Osteoblast (primary cell): ENCODE results near the gene PDIA6. TPM values are rescaled to one million over a fixed set of nuclear protein-coding genes. Genes with fewer than 3 reads are reported as not detected.

Source experiments
- DNase-seq: peaks from one replicate; pipeline ENCODE4 v3.0.0; 2011; ENCODE audit warnings: low spot score, mixed read lengths; ENCODE audit not compliant: insufficient read length; ENCODE audit errors: missing footprints
- H2AFZ ChIP-seq: 2 replicates; pipeline ENCODE4 v1.6.0; 2011; ENCODE audit warnings: mild to moderate bottlenecking, low read length
- H3K27ac ChIP-seq: 2 replicates; pipeline ENCODE4 v1.5.1; 2011; ENCODE audit warnings: mild to moderate bottlenecking, low read depth, low read length, moderate library complexity
- H3K27me3 ChIP-seq: 2 replicates; pipeline ENCODE4 v1.6.0; 2012; ENCODE audit warnings: mild to moderate bottlenecking, control low read depth, inconsistent platforms, low read length, moderate library complexity; ENCODE audit not compliant: insufficient read depth
- H3K36me3 ChIP-seq: 2 replicates; pipeline ENCODE4 v1.5.1; 2011; ENCODE audit warnings: mild to moderate bottlenecking, low read length, control low read depth, moderate library complexity; ENCODE audit not compliant: insufficient read depth
- H3K4me1 ChIP-seq: 2 replicates; pipeline ENCODE4 v1.5.1; 2011; ENCODE audit warnings: mild to moderate bottlenecking, low read length, control low read depth, moderate library complexity; ENCODE audit not compliant: insufficient read depth
- H3K4me2 ChIP-seq: 2 replicates; pipeline ENCODE4 v1.6.0; 2011; ENCODE audit warnings: mild to moderate bottlenecking, low read length; ENCODE audit not compliant: insufficient read depth
- H3K4me3 ChIP-seq: fragments of 200-600 bp; sonication (generic); 3 replicates; pipeline ENCODE4 v1.5.1; 2012; ENCODE audit warnings: mild to moderate bottlenecking, low read length, inconsistent platforms; ENCODE audit not compliant: insufficient read depth
- H3K79me2 ChIP-seq: 2 replicates; pipeline ENCODE4 v1.6.0; 2012; ENCODE audit warnings: mild to moderate bottlenecking, low read length, control low read depth, inconsistent platforms; ENCODE audit not compliant: insufficient read depth
- H3K9me3 ChIP-seq: 2 replicates; pipeline ENCODE4 v1.5.1; 2011; ENCODE audit warnings: low read depth, low read length, control low read depth
- H4K20me1 ChIP-seq: 2 replicates; pipeline ENCODE4 v1.6.0; 2012; ENCODE audit warnings: mild to moderate bottlenecking, low read length, control low read depth; ENCODE audit not compliant: insufficient read depth
- CTCF ChIP-seq: IDR thresholded peaks from 2 replicates; pipeline ENCODE4 v1.5.1; 2011; ENCODE audit warnings: mild to moderate bottlenecking, low read depth, low read length, moderate library complexity; ENCODE audit errors: extremely low read depth
- total RNA-seq: library from RNA; depleted of rRNA; stranded (reverse); fragments of >200 nt; gene quantifications from 2 replicates; pipeline ENCODE4 v1.2.3, GENCODE V29; 2012

The PDIA6 gene
- total RNA-seq, 1 donor: 245 TPM

GRCh38 chr2:10741139-10741538 is 71.4 kb downstream of the PDIA6 start:
- no peaks in the 10 kb centered on the region for H3K4me1 ChIP-seq
- no peaks in the 10 kb centered on the region for H4K20me1 ChIP-seq
- peaks cover 12% of the 10 kb centered on the region for H3K27me3 ChIP-seq
- no peaks in the 10 kb centered on the region for H3K36me3 ChIP-seq
- H3K27ac ChIP-seq: no peak overlapping the region
- H2AFZ ChIP-seq: no peak overlapping the region
- no peak overlapping the region for H3K4me2 ChIP-seq
- no peak overlapping the region for H3K4me3 ChIP-seq
- no peaks in the 10 kb centered on the region for H3K9me3 ChIP-seq
- TF ChIP-seq CTCF: no peak
- DNase-seq: no peak
- H3K79me2 ChIP-seq: no peaks in the 10 kb centered on the region

GRCh38 chr2:10740226-10740625 is 72.4 kb downstream of the PDIA6 start:
- no peak for TF ChIP-seq CTCF
- no peak for DNase-seq
- H3K4me1 ChIP-seq: no peaks in the 10 kb centered on the region
- no peaks in the 10 kb centered on the region for H3K9me3 ChIP-seq
- no peaks in the 10 kb centered on the region for H4K20me1 ChIP-seq
- H3K4me2 ChIP-seq: no peak overlapping the region
- H3K4me3 ChIP-seq: no peak overlapping the region
- no peak overlapping the region for H3K27ac ChIP-seq
- H3K79me2 ChIP-seq: no peaks in the 10 kb centered on the region
- H2AFZ ChIP-seq: no peak overlapping the region
- no peaks in the 10 kb centered on the region for H3K36me3 ChIP-seq
- H3K27me3 ChIP-seq: peaks cover 12% of the 10 kb centered on the region

GRCh38 chr2:10738192-10738591 is 74.4 kb downstream of the PDIA6 start:
- Histone ChIP-seq H3K79me2 (no peaks in the 10 kb centered on the region), H3K27ac (no peak overlapping the region)
- TF ChIP-seq CTCF: no peak

GRCh38 chr2:10733980-10734379 is 78.6 kb downstream of the PDIA6 start:
- peaks cover 20% of the 10 kb centered on the region for H3K27me3 ChIP-seq
- no peak overlapping the region for H3K4me2 ChIP-seq
- H3K4me3 ChIP-seq: no peak overlapping the region
- no peak for DNase-seq
- H2AFZ ChIP-seq: no peak overlapping the region
- H3K36me3 ChIP-seq: no peaks in the 10 kb centered on the region
- TF ChIP-seq CTCF: no peak
- H3K9me3 ChIP-seq: no peaks in the 10 kb centered on the region
- no peaks in the 10 kb centered on the region for H4K20me1 ChIP-seq
- no peaks in the 10 kb centered on the region for H3K79me2 ChIP-seq
- H3K27ac ChIP-seq: no peak overlapping the region
- no peaks in the 10 kb centered on the region for H3K4me1 ChIP-seq

More at GRCh38 chr2:10738192-10738591, 74.4 kb downstream of the PDIA6 start:
- H4K20me1 ChIP-seq: no peaks in the 10 kb centered on the region
- H3K4me3 ChIP-seq: no peak overlapping the region
- H3K9me3 ChIP-seq: no peaks in the 10 kb centered on the region
- peaks cover 22% of the 10 kb centered on the region for H3K27me3 ChIP-seq
- no peaks in the 10 kb centered on the region for H3K4me1 ChIP-seq
- no peak for DNase-seq
- H3K36me3 ChIP-seq: no peaks in the 10 kb centered on the region
- no peak overlapping the region for H3K4me2 ChIP-seq
- no peak overlapping the region for H2AFZ ChIP-seq
